GM12875 (cell line): Measurements from ENCODE around the gene AFDN.

Experiments used
- H3K4me3 ChIP-seq: one replicate; pipeline ENCODE4 v1.5.1; 2011; ENCODE audit warnings: low read depth, low read length, control low read depth
- TF ChIP-seq, protein P1 (sequence below): IDR thresholded peaks from 2 replicates; pipeline ENCODE4 v1.5.1; 2011; ENCODE audit warnings: low read depth, mild to moderate bottlenecking, control low read depth, inconsistent platforms, low read length, moderate library complexity, borderline replicate concordance; ENCODE audit not compliant: insufficient read depth

Gene AFDN

GRCh38 chr6:167937948-167938911 is 111.5 kb downstream of the AFDN start:
- TF ChIP-seq, protein P1, sequence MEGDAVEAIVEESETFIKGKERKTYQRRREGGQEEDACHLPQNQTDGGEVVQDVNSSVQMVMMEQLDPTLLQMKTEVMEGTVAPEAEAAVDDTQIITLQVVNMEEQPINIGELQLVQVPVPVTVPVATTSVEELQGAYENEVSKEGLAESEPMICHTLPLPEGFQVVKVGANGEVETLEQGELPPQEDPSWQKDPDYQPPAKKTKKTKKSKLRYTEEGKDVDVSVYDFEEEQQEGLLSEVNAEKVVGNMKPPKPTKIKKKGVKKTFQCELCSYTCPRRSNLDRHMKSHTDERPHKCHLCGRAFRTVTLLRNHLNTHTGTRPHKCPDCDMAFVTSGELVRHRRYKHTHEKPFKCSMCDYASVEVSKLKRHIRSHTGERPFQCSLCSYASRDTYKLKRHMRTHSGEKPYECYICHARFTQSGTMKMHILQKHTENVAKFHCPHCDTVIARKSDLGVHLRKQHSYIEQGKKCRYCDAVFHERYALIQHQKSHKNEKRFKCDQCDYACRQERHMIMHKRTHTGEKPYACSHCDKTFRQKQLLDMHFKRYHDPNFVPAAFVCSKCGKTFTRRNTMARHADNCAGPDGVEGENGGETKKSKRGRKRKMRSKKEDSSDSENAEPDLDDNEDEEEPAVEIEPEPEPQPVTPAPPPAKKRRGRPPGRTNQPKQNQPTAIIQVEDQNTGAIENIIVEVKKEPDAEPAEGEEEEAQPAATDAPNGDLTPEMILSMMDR: no peak
- no peak overlapping the region for H3K4me3 ChIP-seq

DNA sequence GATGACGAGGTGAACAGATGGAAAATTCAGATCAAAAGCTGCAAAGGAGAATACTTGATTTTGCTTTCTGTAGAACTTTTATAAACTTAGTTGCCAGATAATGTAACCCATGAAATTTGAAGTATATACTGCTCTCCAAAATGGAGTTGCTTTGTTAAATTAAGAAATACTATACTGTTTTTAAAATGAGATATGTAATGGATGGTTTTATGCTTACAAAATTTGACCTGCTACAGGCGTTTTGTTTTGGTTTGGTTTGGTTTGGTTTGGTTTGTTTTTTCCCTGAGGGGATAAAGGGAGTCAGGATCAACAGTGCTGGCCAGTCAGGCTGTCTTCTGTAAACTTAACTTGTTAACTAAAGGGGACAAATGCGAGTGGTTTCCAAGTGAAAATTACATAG is 115.1 kb downstream of the AFDN start:
- TF ChIP-seq, protein P1: no peak
- no peak overlapping the region for H3K4me3 ChIP-seq

- H3K4me3 ChIP-seq: no peak overlapping the region
- TF ChIP-seq, protein P1: no peak
These were observed 117.4 kb downstream of the AFDN start for GRCh38 chr6:167944130-167944529.

DNA sequence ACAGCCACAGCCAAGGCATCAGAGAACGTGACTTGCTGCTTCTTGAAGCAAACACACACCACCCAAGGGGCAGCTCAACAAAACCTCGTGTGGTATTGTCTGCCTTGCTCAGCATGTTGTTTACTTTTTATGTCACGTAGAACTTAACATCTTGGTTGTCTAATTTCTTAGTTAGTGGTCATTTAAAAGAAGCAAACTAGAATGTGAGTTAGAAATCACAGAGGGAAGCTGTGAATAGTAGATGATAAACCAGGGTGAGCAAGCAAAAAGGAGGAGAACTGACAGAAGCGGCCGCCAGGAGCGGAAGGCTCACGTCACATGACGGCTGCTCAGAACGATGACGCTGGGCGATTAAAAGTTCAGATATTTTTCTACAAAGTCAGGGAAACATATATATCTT is 119.3 kb downstream of the AFDN start:
- no peak overlapping the region for H3K4me3 ChIP-seq
- TF ChIP-seq, protein P1: no peak

GRCh38 chr6:167946604-167947003 is 119.9 kb downstream of the AFDN start:
- H3K4me3 ChIP-seq: no peak overlapping the region
- TF ChIP-seq, protein P1: no peak

- no peak overlapping the region for H3K4me3 ChIP-seq
- TF ChIP-seq, protein P1: no peak
These were observed 121.0 kb downstream of the AFDN start for GRCh38 chr6:167947716-167948115.

GRCh38 chr6:167948716-167949115 is 122.0 kb downstream of the AFDN start:
- no peak overlapping the region for H3K4me3 ChIP-seq
- TF ChIP-seq, protein P1: no peak
